ENCODE data around the gene VPS16. TPM values are rescaled to one million over a fixed set of nuclear protein-coding genes. Genes with fewer than 3 reads are reported as not detected.
"Not testable (repeated sequence)": the region's sequence is repeated elsewhere in the genome, so short reads cannot be mapped to it uniquely, and the experiment has no call there.

The VPS16 gene
- total RNA-seq, 1 donor from 2014 or later: 24.9 TPM

DNA sequence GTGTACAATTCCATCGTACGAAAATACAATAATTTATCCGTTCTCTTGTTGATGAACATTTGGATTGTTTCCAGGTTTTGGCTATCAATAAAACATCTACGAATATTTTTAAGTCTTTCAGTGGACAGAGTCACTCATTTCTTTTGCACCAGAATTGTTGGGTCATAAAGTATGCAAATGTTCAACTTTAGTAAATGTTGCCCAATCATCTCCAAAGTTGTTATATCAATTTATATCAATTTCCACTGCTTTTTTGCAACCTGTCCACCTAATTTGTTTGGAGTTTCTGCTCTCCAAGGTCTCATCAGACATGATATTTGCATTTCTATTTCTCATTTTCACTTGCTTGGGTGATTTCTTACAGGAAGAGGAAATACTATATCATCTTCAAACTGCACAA, 13.9 kb upstream of the VPS16 start:
- H3K4me3 ChIP-seq (ENCODE audit: insufficient read depth, low read depth, low read length): no peak overlapping the region
- peaks cover 4% of the 10 kb centered on the region for H3K4me1 Mint-ChIP-seq (ENCODE audit: low read depth, unreplicated experiment)
- H3K4me1 ChIP-seq (ENCODE audit: insufficient read depth, low read length): peaks cover under 1% of the 10 kb centered on the region
- peaks cover 25% of the 10 kb centered on the region for H3K27me3 ChIP-seq (ENCODE audit: insufficient read depth, low read length)
- no peaks in the 10 kb centered on the region for H4K20me1 ChIP-seq (ENCODE audit: insufficient read depth, low read length)
- H3K9ac ChIP-seq (ENCODE audit: low read length): no peak overlapping the region
- TF ChIP-seq, protein P1, sequence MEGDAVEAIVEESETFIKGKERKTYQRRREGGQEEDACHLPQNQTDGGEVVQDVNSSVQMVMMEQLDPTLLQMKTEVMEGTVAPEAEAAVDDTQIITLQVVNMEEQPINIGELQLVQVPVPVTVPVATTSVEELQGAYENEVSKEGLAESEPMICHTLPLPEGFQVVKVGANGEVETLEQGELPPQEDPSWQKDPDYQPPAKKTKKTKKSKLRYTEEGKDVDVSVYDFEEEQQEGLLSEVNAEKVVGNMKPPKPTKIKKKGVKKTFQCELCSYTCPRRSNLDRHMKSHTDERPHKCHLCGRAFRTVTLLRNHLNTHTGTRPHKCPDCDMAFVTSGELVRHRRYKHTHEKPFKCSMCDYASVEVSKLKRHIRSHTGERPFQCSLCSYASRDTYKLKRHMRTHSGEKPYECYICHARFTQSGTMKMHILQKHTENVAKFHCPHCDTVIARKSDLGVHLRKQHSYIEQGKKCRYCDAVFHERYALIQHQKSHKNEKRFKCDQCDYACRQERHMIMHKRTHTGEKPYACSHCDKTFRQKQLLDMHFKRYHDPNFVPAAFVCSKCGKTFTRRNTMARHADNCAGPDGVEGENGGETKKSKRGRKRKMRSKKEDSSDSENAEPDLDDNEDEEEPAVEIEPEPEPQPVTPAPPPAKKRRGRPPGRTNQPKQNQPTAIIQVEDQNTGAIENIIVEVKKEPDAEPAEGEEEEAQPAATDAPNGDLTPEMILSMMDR (IDR thresholded peaks at IDR 0.05; ENCODE audit: insufficient read depth, low read depth, low read length): no peak
- no peak for TF ChIP-seq EZH2 (IDR thresholded peaks at IDR 0.05; ENCODE audit: insufficient read depth, low read length)
- H3K9me3 Mint-ChIP-seq (ENCODE audit: unreplicated experiment): peaks cover 4% of the 10 kb centered on the region
- no peak overlapping the region for H3K4me3 Mint-ChIP-seq (ENCODE audit: unreplicated experiment)
- no peak overlapping the region for H2AFZ ChIP-seq (ENCODE audit: low read depth, low read length)
- no peak for DNase-seq (ENCODE audit: low read depth)
- H3K79me2 ChIP-seq (ENCODE audit: insufficient read depth, low read length): no peaks in the 10 kb centered on the region
- FAIRE-seq: no peak
- H3K27ac ChIP-seq (ENCODE audit: low read depth, low read length): no peak overlapping the region
- H3K9me3 ChIP-seq (ENCODE audit: insufficient read depth, low read depth, low read length): no peaks in the 10 kb centered on the region
- H3K27ac Mint-ChIP-seq (ENCODE audit: unreplicated experiment): no peak overlapping the region
- H3K36me3 ChIP-seq (ENCODE audit: insufficient read depth, low read length): no peaks in the 10 kb centered on the region
- no peaks in the 10 kb centered on the region for H3K36me3 Mint-ChIP-seq (ENCODE audit: low read depth, unreplicated experiment)
- H3K4me2 ChIP-seq (ENCODE audit: low read length): no peak overlapping the region
- peaks cover 22% of the 10 kb centered on the region for H3K27me3 Mint-ChIP-seq (ENCODE audit: low read depth, unreplicated experiment)

DNA sequence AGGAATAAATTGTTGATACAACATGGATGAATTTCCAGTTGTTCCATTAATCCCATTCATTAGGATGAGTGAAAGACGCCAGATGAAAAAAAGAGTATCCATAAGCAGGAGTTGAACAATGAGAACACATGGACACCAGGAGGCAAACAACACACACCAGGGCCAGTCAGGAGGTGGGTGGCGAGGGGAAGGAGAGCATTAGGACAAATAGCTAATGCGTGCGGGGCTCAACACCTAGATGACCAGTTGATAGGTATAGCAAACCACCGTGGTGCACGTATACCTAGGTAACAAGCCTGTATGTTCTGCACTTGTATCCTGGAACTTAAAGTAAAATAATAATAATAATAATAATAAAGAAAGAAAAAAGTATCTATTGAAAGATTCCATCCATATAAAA, 11.2 kb upstream of the VPS16 start:
- peaks cover 5% of the 10 kb centered on the region for H3K4me1 ChIP-seq (ENCODE audit: insufficient read depth, low read length)
- H3K4me3 ChIP-seq (ENCODE audit: insufficient read depth, low read depth, low read length): no peak overlapping the region
- H3K79me2 ChIP-seq (ENCODE audit: insufficient read depth, low read length): no peaks in the 10 kb centered on the region
- H3K9me3 ChIP-seq (ENCODE audit: insufficient read depth, low read depth, low read length): no peaks in the 10 kb centered on the region
- no peak overlapping the region for H3K27ac Mint-ChIP-seq (ENCODE audit: unreplicated experiment)
- peaks cover 5% of the 10 kb centered on the region for H3K4me1 Mint-ChIP-seq (ENCODE audit: low read depth, unreplicated experiment)
- no peaks in the 10 kb centered on the region for H4K20me1 ChIP-seq (ENCODE audit: insufficient read depth, low read length)
- H3K9ac ChIP-seq (ENCODE audit: low read length): no peak overlapping the region
- TF ChIP-seq, protein P1 (IDR thresholded peaks at IDR 0.05; ENCODE audit: insufficient read depth, low read depth, low read length): no peak
- no peak for TF ChIP-seq EZH2 (IDR thresholded peaks at IDR 0.05; ENCODE audit: insufficient read depth, low read length)
- H3K36me3 ChIP-seq (ENCODE audit: insufficient read depth, low read length): no peaks in the 10 kb centered on the region
- FAIRE-seq: no peak
- no peak overlapping the region for H3K27ac ChIP-seq (ENCODE audit: low read depth, low read length)
- no peak overlapping the region for H2AFZ ChIP-seq (ENCODE audit: low read depth, low read length)
- H3K27me3 ChIP-seq (ENCODE audit: insufficient read depth, low read length): peaks cover 19% of the 10 kb centered on the region
- H3K4me3 Mint-ChIP-seq (ENCODE audit: unreplicated experiment): no peak overlapping the region
- H3K36me3 Mint-ChIP-seq (ENCODE audit: low read depth, unreplicated experiment): peaks cover 3% of the 10 kb centered on the region
- H3K4me2 ChIP-seq (ENCODE audit: low read length): no peak overlapping the region
- H3K27me3 Mint-ChIP-seq (ENCODE audit: low read depth, unreplicated experiment): peaks cover 21% of the 10 kb centered on the region
- no peak for DNase-seq (ENCODE audit: low read depth)
- peaks cover 2% of the 10 kb centered on the region for H3K9me3 Mint-ChIP-seq (ENCODE audit: unreplicated experiment)

DNA sequence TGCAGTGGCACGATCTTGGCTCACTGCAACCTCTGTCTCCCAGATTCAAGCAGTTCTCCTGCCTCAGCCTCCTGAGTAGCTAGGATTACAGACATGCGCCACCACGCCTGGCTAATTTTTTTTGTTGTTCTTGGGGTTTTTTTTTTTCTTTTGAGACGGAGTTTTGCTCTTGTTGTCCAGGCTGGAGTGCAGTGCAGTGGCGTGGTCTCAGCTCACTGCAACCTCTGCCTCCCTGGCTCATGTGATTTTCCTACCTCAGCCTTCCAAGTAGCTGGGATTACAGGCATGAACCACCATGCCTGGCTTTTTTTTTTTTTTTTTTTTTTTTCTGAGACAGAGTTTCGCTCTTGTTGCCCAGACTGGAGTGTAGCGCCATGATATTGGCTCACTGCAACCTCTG, 9.3 kb upstream of the VPS16 start:
- DNase-seq (ENCODE audit: low read depth); H3K4me3 Mint-ChIP-seq (ENCODE audit: unreplicated experiment); H3K4me1 ChIP-seq (ENCODE audit: insufficient read depth, low read length); H3K79me2 ChIP-seq (ENCODE audit: insufficient read depth, low read length); H2AFZ ChIP-seq (ENCODE audit: low read depth, low read length); H3K27ac ChIP-seq (ENCODE audit: low read depth, low read length); H3K27ac Mint-ChIP-seq (ENCODE audit: unreplicated experiment); H3K4me2 ChIP-seq (ENCODE audit: low read length); H4K20me1 ChIP-seq (ENCODE audit: insufficient read depth, low read length); H3K36me3 ChIP-seq (ENCODE audit: insufficient read depth, low read length); H3K9ac ChIP-seq (ENCODE audit: low read length); H3K9me3 ChIP-seq (ENCODE audit: insufficient read depth, low read depth, low read length); FAIRE-seq; H3K9me3 Mint-ChIP-seq (ENCODE audit: unreplicated experiment); H3K4me1 Mint-ChIP-seq (ENCODE audit: low read depth, unreplicated experiment); H3K4me3 ChIP-seq (ENCODE audit: insufficient read depth, low read depth, low read length): not testable (repeated sequence)
- H3K27me3 ChIP-seq (ENCODE audit: insufficient read depth, low read length): peaks cover 16% of the 10 kb centered on the region
- Mint-ChIP-seq H3K36me3 (ENCODE audit: low read depth, unreplicated experiment) (peaks cover 12% of the 10 kb centered on the region), H3K27me3 (ENCODE audit: low read depth, unreplicated experiment) (peaks cover 18% of the 10 kb centered on the region)

All from astrocyte (in vitro differentiated cells and primary cell).